Body of pancreas (tissue), 4 donors: ENCODE results near the gene SBK2. TPM values are rescaled to one million over a fixed set of nuclear protein-coding genes. Genes with fewer than 3 reads are reported as not detected.

ENCODE experiments used
- ATAC-seq: fragments of 150-250 bp; one replicate; pipeline ENCODE4 v1.9.1; 2016
- DNase-seq, 4 donors: peaks; one replicate each; pipeline ENCODE4 v3.0.0-alpha.2; 2019
- H3K27ac ChIP-seq, 4 donors: fragments of 200-600 bp; sonication (generic); 1 replicate in 3 of 4; 2 replicates in 1 of 4; pipeline versions ENCODE4 v1.5.1 to v1.6.1; 2016 to 2019; ENCODE audit warnings: mild to moderate bottlenecking in 1 of 4, mixed read lengths in 1 of 4, moderate library complexity in 1 of 4
- H3K27me3 ChIP-seq, 2 donors: fragments of 200-600 bp; sonication (generic); one replicate each; pipeline ENCODE4 v1.6.0; 2016; ENCODE audit warnings: mild to moderate bottlenecking in 1 of 2
- H3K36me3 ChIP-seq, 2 donors: fragments of 200-600 bp; sonication (generic); replicated peaks in 1 of 2; 2 replicates each; pipeline ENCODE4 v1.5.1; 2016; ENCODE audit warnings: low read depth in 2 of 2; ENCODE audit not compliant: insufficient read depth in 1 of 2
- H3K4me1 ChIP-seq: fragments of 200-600 bp; sonication (generic); one replicate; pipeline ENCODE4 v1.6.0; 2016
- H3K4me3 ChIP-seq, 2 donors: fragments of 200-600 bp; sonication (generic); 1 replicate in 1 of 2; 2 replicates in 1 of 2; pipeline ENCODE4 v1.5.1; 2016 to 2019
- H3K9me3 ChIP-seq, 3 donors: fragments of 200-600 bp; sonication (generic); 1 replicate in 2 of 3; 2 replicates in 1 of 3; pipeline ENCODE4 v1.5.1; 2016
- POLR2A ChIP-seq, 3 donors: fragments of 450-650 bp; IDR thresholded peaks; one replicate each; pipeline ENCODE4 v1.6.1; 2016; ENCODE audit warnings: antibody characterized with exemption in 3 of 3, mild to moderate bottlenecking in 2 of 3
- WGBS, 2 donors: methylation state at CpG; one replicate each; pipeline ENCODE4 v1.1.5; 2017; 5-methylcytosine and 5-hydroxymethylcytosine counted together
- intact Hi-C: fragments of 100-400 bp; cut with DNase I; formaldehyde crosslinking; loops from one replicate; pipeline ENCODE4 v1.15.1; 2023
- total RNA-seq, 2 donors: library from RNA; depleted of rRNA; stranded (reverse); fragments of >200 nt; gene quantifications; one replicate each; pipeline ENCODE4 v1.1.0, GENCODE V29; 2016
- TF ChIP-seq, protein P1 (sequence below), 7 experiments: fragments of 450-650 bp in 4 of 7; fragments of 200-600 bp in 3 of 7; sonication (generic) in 3 of 7; IDR thresholded peaks; one replicate each; pipeline ENCODE4 v1.5.1; 2016 to 2019; ENCODE audit warnings: antibody characterized with exemption in 7 of 7

Gene SBK2
- total RNA-seq, 2 donors from 2014 or later, result not detected

GRCh38 chr19:55528030-55528803 lies 8.7 kb downstream of the SBK2 start:
- no peaks in the 10 kb centered on the region for H3K36me3 ChIP-seq
- H3K4me3 ChIP-seq, result no peak overlapping the region
- H3K27ac ChIP-seq, result no peak overlapping the region
- H3K9me3 ChIP-seq, result no peaks in the 10 kb centered on the region
- TF ChIP-seq, protein P1, sequence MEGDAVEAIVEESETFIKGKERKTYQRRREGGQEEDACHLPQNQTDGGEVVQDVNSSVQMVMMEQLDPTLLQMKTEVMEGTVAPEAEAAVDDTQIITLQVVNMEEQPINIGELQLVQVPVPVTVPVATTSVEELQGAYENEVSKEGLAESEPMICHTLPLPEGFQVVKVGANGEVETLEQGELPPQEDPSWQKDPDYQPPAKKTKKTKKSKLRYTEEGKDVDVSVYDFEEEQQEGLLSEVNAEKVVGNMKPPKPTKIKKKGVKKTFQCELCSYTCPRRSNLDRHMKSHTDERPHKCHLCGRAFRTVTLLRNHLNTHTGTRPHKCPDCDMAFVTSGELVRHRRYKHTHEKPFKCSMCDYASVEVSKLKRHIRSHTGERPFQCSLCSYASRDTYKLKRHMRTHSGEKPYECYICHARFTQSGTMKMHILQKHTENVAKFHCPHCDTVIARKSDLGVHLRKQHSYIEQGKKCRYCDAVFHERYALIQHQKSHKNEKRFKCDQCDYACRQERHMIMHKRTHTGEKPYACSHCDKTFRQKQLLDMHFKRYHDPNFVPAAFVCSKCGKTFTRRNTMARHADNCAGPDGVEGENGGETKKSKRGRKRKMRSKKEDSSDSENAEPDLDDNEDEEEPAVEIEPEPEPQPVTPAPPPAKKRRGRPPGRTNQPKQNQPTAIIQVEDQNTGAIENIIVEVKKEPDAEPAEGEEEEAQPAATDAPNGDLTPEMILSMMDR (IDR thresholded peaks at IDR 0.05), result no peak
- TF ChIP-seq POLR2A (IDR thresholded peaks at IDR 0.05), result no peak
- intact Hi-C loops, result no loop called here
- ATAC-seq, result no peak
- peak in 3 of 4 donors; percentile 31 to 40 (median 39) for DNase-seq
- H3K4me1 ChIP-seq, result peaks cover 10% of the 10 kb centered on the region
- WGBS, 2 donors, result 23 to 32% methylated on average over 15 of the region's 15 CpGs
- no peaks in the 10 kb centered on the region for H3K27me3 ChIP-seq

DNA sequence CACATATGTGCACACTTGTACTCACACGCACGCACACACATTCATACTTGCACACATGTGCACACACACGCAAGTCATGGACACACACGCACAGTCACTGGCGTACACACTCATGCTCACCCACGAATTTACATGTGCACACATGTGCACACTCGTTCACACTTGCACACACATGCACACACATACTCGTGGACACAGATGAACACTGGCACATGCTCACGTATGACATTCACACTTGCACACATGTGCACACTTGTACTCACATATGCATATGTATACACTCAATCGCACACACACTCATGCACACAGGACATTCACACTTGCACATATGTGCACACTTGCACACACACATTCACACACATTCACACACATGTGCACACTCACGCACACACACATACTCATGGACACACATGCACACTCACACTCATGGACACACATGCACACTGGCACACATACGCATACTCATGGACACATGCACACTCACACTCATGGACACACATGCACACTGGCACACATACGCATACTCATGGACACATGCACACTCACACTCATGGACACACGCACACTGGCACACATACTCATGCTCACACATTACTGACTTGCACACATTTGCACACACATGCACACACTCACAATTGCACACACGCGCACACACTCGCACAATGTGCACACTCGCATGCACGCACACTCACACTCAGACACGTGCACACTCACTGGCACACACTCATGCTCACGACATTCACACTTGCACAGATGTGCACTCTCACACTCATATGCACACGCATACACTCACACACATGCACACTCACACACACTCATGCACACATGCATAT lies 9.5 kb downstream of the SBK2 start:
- 66 to 69% methylated on average over 21 to 22 of the region's 22 CpGs for WGBS, 2 donors

DNA sequence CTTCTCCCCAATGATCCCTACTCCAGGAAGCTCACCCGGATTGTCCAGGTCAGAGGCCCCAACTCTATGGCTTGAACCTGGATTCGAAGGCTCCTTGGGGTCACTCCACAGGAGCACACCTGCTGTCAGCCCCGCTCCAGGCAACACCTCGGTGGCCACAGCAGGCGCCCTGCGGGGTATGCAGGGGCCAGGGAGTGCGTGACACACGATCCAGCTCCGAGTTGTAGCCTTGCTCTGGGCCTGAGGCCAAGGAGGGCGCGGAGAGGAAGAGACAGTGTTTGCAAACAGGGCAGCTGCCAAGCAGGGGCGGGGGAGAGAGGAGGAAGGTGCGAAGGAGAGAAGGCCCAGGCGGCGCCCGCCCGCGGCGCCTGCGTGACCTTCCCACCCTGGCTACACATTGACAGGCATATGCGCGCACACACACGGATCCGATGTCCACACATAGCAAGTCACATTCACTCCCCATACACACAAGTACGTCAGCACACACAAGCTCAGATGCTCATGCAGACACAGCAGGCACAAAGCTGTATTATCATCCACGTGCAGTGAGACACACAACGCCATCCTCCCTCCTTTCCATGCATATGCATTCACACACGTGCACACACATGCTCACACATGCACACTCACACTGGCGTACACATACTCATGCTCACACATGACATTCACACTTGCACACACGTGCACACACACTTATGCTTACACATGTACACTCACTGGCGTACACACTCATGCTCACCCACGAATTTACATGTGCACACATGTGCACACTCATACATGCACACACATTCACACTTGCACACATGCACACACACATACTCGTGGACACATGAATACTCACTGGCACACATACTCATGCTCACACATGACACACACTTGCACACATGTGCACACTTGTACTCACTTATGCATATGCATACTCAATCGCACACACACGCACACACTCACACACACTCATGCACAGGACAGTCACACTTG lies 10.4 kb downstream of the SBK2 start:
- Histone ChIP-seq H3K4me3 (no peak overlapping the region), H3K9me3 (no peaks in the 10 kb centered on the region), H3K27ac (peak overlapping the region in 2 of 4 donors; percentile 38 to 57), H3K36me3 (no peaks in the 10 kb centered on the region), H3K4me1 (peaks cover 10% of the 10 kb centered on the region), H3K27me3 (no peaks in the 10 kb centered on the region)
- 22 to 52% methylated on average over 13 to 35 of the region's 35 CpGs for whole genome bisulfite sequencing, 2 donors
- DNase-seq (peak; percentile 53 to 79 (median 76)), ATAC-seq (peak; percentile 67)
- no peak for TF ChIP-seq POLR2A (IDR thresholded peaks at IDR 0.05)
- TF ChIP-seq, protein P1 (IDR thresholded peaks at IDR 0.05), result no peak
- intact Hi-C loops, result no loop called here

More for the DNA sequence above, 9.5 kb downstream of the SBK2 start:
- no peak for ATAC-seq
- no peak overlapping the region for H3K27ac ChIP-seq
- H3K27me3 ChIP-seq, result no peaks in the 10 kb centered on the region
- no peak for TF ChIP-seq POLR2A (IDR thresholded peaks at IDR 0.05)
- TF ChIP-seq, protein P1 (IDR thresholded peaks at IDR 0.05), result no peak
- no peaks in the 10 kb centered on the region for H3K36me3 ChIP-seq
- H3K4me1 ChIP-seq, result peaks cover 10% of the 10 kb centered on the region
- no peak for DNase-seq
- no peak overlapping the region for H3K4me3 ChIP-seq
- H3K9me3 ChIP-seq, result no peaks in the 10 kb centered on the region
- intact Hi-C loops, result no loop called here

- no peak for ATAC-seq
- 38 to 42% methylated on average over 17 to 22 of the region's 29 CpGs for WGBS, 2 donors
- H3K27ac ChIP-seq, result no peak overlapping the region
- no peaks in the 10 kb centered on the region for H3K27me3 ChIP-seq
- peaks cover 10% of the 10 kb centered on the region for H3K4me1 ChIP-seq
- intact Hi-C loops, result no loop called here
- no peaks in the 10 kb centered on the region for H3K9me3 ChIP-seq
- TF ChIP-seq, protein P1 (IDR thresholded peaks at IDR 0.05), result no peak
- no peak for TF ChIP-seq POLR2A (IDR thresholded peaks at IDR 0.05)
- no peak for DNase-seq
- no peak overlapping the region for H3K4me3 ChIP-seq
- H3K36me3 ChIP-seq, result no peaks in the 10 kb centered on the region
Observed at GRCh38 chr19:55525289-55526101, 11.4 kb downstream of the SBK2 start.
